HepG2 (cell line): ENCODE data around the gene G6PC3. TPM values are rescaled to one million over a fixed set of nuclear protein-coding genes. Genes with fewer than 3 reads are reported as not detected.

Experiments used
- AHR ChIP-seq: IDR thresholded peaks from 2 replicates; pipeline ENCODE4 v1.6.1; 2018; ENCODE audit warnings: missing genetic modification reagents, missing compliant biosample characterization
- E2F2 ChIP-seq: sonication (generic); formaldehyde crosslinking; IDR thresholded peaks from 2 replicates; pipeline ENCODE4 v1.4.0; 2020; ENCODE audit warnings: missing genetic modification reagents, borderline replicate concordance
- HNF1B ChIP-seq: sonication (generic); formaldehyde crosslinking; IDR thresholded peaks from 2 replicates; pipeline ENCODE4 v1.5.1; 2020; ENCODE audit warnings: mild to moderate bottlenecking, moderate library complexity, missing genetic modification reagents
- SOX6 ChIP-seq, 2 experiments: fragments of 450-650 bp in 1 of 2; sonication (generic) in 1 of 2; formaldehyde crosslinking in 1 of 2; IDR thresholded peaks; 2 replicates each; pipeline versions ENCODE4 v1.4.0 to v1.6.1; 2017 to 2020; ENCODE audit warnings: antibody characterized with exemption in 1 of 2, mild to moderate bottlenecking in 1 of 2, missing genetic modification reagents in 1 of 2
- TGIF2 ChIP-seq: IDR thresholded peaks from 2 replicates; pipeline ENCODE4 v1.6.1; 2016; ENCODE audit warnings: control low read depth, missing compliant biosample characterization
- THRA ChIP-seq: sonication (generic); formaldehyde crosslinking; IDR thresholded peaks from 2 replicates; pipeline ENCODE4 v1.4.0; 2020; ENCODE audit warnings: missing genetic modification reagents, borderline replicate concordance
- TRAFD1 ChIP-seq: sonication (generic); formaldehyde crosslinking; IDR thresholded peaks from 2 replicates; pipeline ENCODE4 v1.5.1; 2020; ENCODE audit warnings: missing genetic modification reagents, mild to moderate bottlenecking, borderline replicate concordance
- ZFAT ChIP-seq: sonication (generic); formaldehyde crosslinking; conservative IDR thresholded peaks from 2 replicates; pipeline ENCODE4 v1.8.1; 2023; ENCODE audit warnings: missing genetic modification reagents, inconsistent platforms
- ZNF280B ChIP-seq: sonication (generic); formaldehyde crosslinking; IDR thresholded peaks from 2 replicates; pipeline ENCODE4 v1.5.0; 2020; ENCODE audit warnings: missing genetic modification reagents, mild to moderate bottlenecking, borderline replicate concordance
- ZNF333 ChIP-seq: sonication (generic); formaldehyde crosslinking; IDR thresholded peaks from 2 replicates; pipeline ENCODE4 v1.4.0; 2020; ENCODE audit warnings: mild to moderate bottlenecking, missing genetic modification reagents, borderline replicate concordance
- ZNF382 ChIP-seq: sonication (generic); formaldehyde crosslinking; IDR thresholded peaks from 2 replicates; pipeline ENCODE4 v1.5.0; 2020; ENCODE audit warnings: missing genetic modification reagents, mild to moderate bottlenecking, borderline replicate concordance
- ZNF44 ChIP-seq: sonication (generic); formaldehyde crosslinking; IDR thresholded peaks from 2 replicates; pipeline ENCODE4 v1.5.1; 2020; ENCODE audit warnings: mild to moderate bottlenecking, missing genetic modification reagents
- ZNF577 ChIP-seq: sonication (generic); formaldehyde crosslinking; IDR thresholded peaks from 2 replicates; pipeline ENCODE4 v1.4.0; 2020; ENCODE audit warnings: mild to moderate bottlenecking, low read depth, missing genetic modification reagents, borderline replicate concordance
- ZNF75D ChIP-seq: sonication (generic); formaldehyde crosslinking; IDR thresholded peaks from 2 replicates; pipeline ENCODE4 v1.8.1; 2023; ENCODE audit warnings: missing genetic modification reagents, mild to moderate bottlenecking, borderline replicate concordance
- ZNF800 ChIP-seq: sonication (generic); formaldehyde crosslinking; IDR thresholded peaks from 2 replicates; pipeline ENCODE4 v1.4.0; 2020; ENCODE audit warnings: missing genetic modification reagents
- ZSCAN5A ChIP-seq: sonication (generic); formaldehyde crosslinking; IDR thresholded peaks from 2 replicates; pipeline ENCODE4 v1.8.0; 2022; ENCODE audit warnings: mild to moderate bottlenecking, missing genetic modification reagents, borderline replicate concordance
- polyA plus RNA-seq, 8 experiments: library from polyadenylated mRNA; depleted of rRNA in 3 of 8; stranded (reverse) in 7 of 8; unstranded in 1 of 8; fragments of >200 nt; fragmentation: Illumina TruSeq in 4 of 8; extraction: Trizol in 4 of 8; gene quantifications; 2 replicates each; pipeline versions ENCODE4 v1.2.1 to v1.2.3, GENCODE V29; 2011 to 2016; ENCODE audit warnings: low read depth in 4 of 8, missing spikeins in 1 of 8, mixed read lengths in 1 of 8; ENCODE audit not compliant: insufficient read depth in 1 of 8
- total RNA-seq, 5 experiments: library from RNA; depleted of rRNA; stranded (reverse); fragments of >200 nt; fragmentation: Illumina TruSeq; extraction: Trizol; gene quantifications; 2 replicates each; pipeline ENCODE4 v1.2.3, GENCODE V29; 2016; ENCODE audit warnings: low read depth in 1 of 5

Gene G6PC3
- total and polyA plus RNA-seq, 2 of the 13 experiments (the other 11 are each of a cell fraction or from before 2014, with no cell fraction given): 38.5 to 75.8 TPM

GRCh38 chr17:44124118-44124438, 53.5 kb downstream of the G6PC3 start (continued):
- no peak for TF ChIP-seq E2F2 (CRISPR knock-in tag)
- no peak for TF ChIP-seq ZNF44
- TF ChIP-seq ZSCAN5A (CRISPR knock-in tag): no peak
- TF ChIP-seq HNF1B (CRISPR knock-in tag): no peak; the same call in 1 of the 2 replicates
- TF ChIP-seq ZFAT (CRISPR knock-in tag): no peak
- no peak for TF ChIP-seq TGIF2 (CRISPR knock-in tag)
- no peak for TF ChIP-seq ZNF333 (CRISPR knock-in tag)
- TF ChIP-seq TRAFD1: no peak
- no peak for TF ChIP-seq AHR
- TF ChIP-seq ZNF382 (CRISPR knock-in tag): no peak
- no peak for TF ChIP-seq ZNF75D (CRISPR knock-in tag)
- no peak for TF ChIP-seq THRA (CRISPR knock-in tag)
- peak; percentile 25; the same call in 1 of the 2 replicates for TF ChIP-seq ZNF280B (CRISPR knock-in tag)
- TF ChIP-seq ZNF577 (CRISPR knock-in tag): no peak; the same call in 1 of the 2 replicates
- TF ChIP-seq SOX6 (IDR thresholded peaks at IDR 0.05): no peak
- peak; percentile 56 for TF ChIP-seq SOX6 (CRISPR knock-in tag; IDR thresholded peaks at IDR 0.05)
- peak; percentile 49 for TF ChIP-seq ZNF800
